Skeletal muscle tissue (tissue), 4 donors: ENCODE measurements around the gene CCDC187. TPM values are rescaled to one million over a fixed set of nuclear protein-coding genes. Genes with fewer than 3 reads are reported as not detected.

Experiments used
- H3K27ac ChIP-seq: one replicate; pipeline ENCODE4 v1.7.0; 2013; ENCODE audit warnings: mild to moderate bottlenecking, low read depth, low read length, inconsistent platforms
- H3K27me3 ChIP-seq, 3 donors: one replicate each; pipeline ENCODE4 v1.7.0; 2013; ENCODE audit warnings: low read length in 3 of 3; ENCODE audit not compliant: control insufficient read depth in 3 of 3, insufficient read depth in 3 of 3
- H3K36me3 ChIP-seq, 3 donors: one replicate each; pipeline ENCODE4 v1.7.0; 2013; ENCODE audit warnings: low read length in 3 of 3; ENCODE audit not compliant: control insufficient read depth in 3 of 3, insufficient read depth in 3 of 3
- H3K4me1 ChIP-seq, 3 donors: one replicate each; pipeline ENCODE4 v1.7.0; 2013; ENCODE audit warnings: low read length in 3 of 3, mild to moderate bottlenecking in 3 of 3; ENCODE audit not compliant: control insufficient read depth in 3 of 3, insufficient read depth in 3 of 3
- H3K4me3 ChIP-seq, 3 donors: one replicate each; pipeline ENCODE4 v1.7.0; 2013; ENCODE audit warnings: low read length in 3 of 3
- H3K9ac ChIP-seq, 3 donors: one replicate each; pipeline ENCODE4 v1.7.0; 2013; ENCODE audit warnings: low read length in 3 of 3, mild to moderate bottlenecking in 3 of 3, moderate library complexity in 2 of 3, low read depth in 1 of 3
- H3K9me3 ChIP-seq, 3 donors: one replicate each; pipeline ENCODE4 v1.7.0; 2013; ENCODE audit warnings: low read length in 3 of 3; ENCODE audit not compliant: control insufficient read depth in 3 of 3
- total RNA-seq: library from RNA; depleted of rRNA; stranded (reverse); fragments of >200 nt; gene quantifications from one replicate; pipeline ENCODE4 v1.2.3, GENCODE V29; 2014
- donor health status: Osteomylitis.

Gene CCDC187
- total RNA-seq, 1 donor from 2014 or later: under 0.01 TPM

GRCh38 chr9:136334541-136334940 is 30.6 kb upstream of the CCDC187 start:
- Histone ChIP-seq H3K4me3 (no peak overlapping the region), H3K4me1 (no peaks in the 10 kb centered on the region), H3K9me3 (no peaks in the 10 kb centered on the region), H3K27me3 (peaks cover 0 to 16% (median 0%) of the 10 kb centered on the region in 3 donors), H3K9ac (no peak overlapping the region), H3K36me3 (no peaks in the 10 kb centered on the region), H3K27ac (no peak overlapping the region)

DNA sequence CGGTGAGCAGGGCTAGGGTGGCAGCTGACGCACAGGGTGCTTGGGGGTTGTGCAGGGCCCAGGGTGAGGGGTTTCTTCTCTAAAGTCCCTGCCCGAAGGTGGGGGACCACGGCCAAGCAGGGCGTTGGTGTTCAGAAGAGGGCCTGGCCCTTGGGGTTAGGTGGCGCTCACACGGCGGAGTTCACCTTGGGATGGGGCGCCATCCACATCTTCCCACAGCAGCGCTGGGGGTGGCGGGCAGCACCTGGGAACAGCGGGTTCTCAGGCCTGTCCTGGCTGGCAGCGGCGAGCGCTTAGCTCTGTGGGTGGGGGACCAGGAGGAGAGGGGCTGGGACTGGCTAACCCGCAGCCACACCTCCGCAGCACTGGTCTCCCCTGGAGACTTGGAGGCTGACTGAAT is 29.6 kb upstream of the CCDC187 start:
- no peaks in the 10 kb centered on the region for H3K36me3 ChIP-seq
- H3K27me3 ChIP-seq: peaks cover 0 to 22% (median 7%) of the 10 kb centered on the region in 3 donors
- no peaks in the 10 kb centered on the region for H3K9me3 ChIP-seq
- H3K9ac ChIP-seq: no peak overlapping the region
- H3K4me3 ChIP-seq: no peak overlapping the region
- peaks cover 6 to 9% (median 6%) of the 10 kb centered on the region in 3 donors for H3K4me1 ChIP-seq
- no peak overlapping the region for H3K27ac ChIP-seq

DNA sequence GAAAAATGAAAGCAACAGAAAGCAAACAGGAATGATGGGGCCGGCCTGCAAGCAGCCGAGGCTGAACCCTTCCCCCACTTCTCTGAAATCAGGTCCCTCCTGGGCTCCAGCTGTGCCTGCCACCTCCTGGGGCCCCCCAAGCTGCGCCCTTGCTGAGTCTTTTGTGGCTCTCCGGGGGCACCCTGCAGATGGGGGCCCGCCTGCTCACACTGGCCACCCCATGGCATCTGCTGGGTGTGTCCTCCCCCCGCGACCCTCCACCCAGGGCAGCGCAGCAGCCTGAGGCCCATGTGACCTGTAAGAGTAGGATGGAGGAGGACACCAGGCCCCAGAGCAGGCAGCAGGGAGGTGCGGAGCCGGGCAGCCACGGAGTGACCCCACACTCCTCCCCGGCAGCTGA is 29.2 kb upstream of the CCDC187 start:
- no peak overlapping the region for H3K9ac ChIP-seq
- peaks cover 3 to 26% (median 12%) of the 10 kb centered on the region in 3 donors for H3K27me3 ChIP-seq
- H3K36me3 ChIP-seq: no peaks in the 10 kb centered on the region
- H3K4me1 ChIP-seq: peaks cover 10 to 13% (median 11%) of the 10 kb centered on the region in 3 donors
- H3K27ac ChIP-seq: no peak overlapping the region
- no peak overlapping the region for H3K4me3 ChIP-seq
- no peaks in the 10 kb centered on the region for H3K9me3 ChIP-seq

GRCh38 chr9:136332482-136332983 is 28.6 kb upstream of the CCDC187 start:
- Histone ChIP-seq H3K9ac (no peak overlapping the region), H3K27me3 (peaks cover 5 to 23% (median 13%) of the 10 kb centered on the region in 3 donors), H3K36me3 (no peaks in the 10 kb centered on the region), H3K4me3 (no peak overlapping the region), H3K27ac (no peak overlapping the region), H3K9me3 (no peaks in the 10 kb centered on the region), H3K4me1 (peaks cover 12 to 15% (median 13%) of the 10 kb centered on the region in 3 donors)

DNA sequence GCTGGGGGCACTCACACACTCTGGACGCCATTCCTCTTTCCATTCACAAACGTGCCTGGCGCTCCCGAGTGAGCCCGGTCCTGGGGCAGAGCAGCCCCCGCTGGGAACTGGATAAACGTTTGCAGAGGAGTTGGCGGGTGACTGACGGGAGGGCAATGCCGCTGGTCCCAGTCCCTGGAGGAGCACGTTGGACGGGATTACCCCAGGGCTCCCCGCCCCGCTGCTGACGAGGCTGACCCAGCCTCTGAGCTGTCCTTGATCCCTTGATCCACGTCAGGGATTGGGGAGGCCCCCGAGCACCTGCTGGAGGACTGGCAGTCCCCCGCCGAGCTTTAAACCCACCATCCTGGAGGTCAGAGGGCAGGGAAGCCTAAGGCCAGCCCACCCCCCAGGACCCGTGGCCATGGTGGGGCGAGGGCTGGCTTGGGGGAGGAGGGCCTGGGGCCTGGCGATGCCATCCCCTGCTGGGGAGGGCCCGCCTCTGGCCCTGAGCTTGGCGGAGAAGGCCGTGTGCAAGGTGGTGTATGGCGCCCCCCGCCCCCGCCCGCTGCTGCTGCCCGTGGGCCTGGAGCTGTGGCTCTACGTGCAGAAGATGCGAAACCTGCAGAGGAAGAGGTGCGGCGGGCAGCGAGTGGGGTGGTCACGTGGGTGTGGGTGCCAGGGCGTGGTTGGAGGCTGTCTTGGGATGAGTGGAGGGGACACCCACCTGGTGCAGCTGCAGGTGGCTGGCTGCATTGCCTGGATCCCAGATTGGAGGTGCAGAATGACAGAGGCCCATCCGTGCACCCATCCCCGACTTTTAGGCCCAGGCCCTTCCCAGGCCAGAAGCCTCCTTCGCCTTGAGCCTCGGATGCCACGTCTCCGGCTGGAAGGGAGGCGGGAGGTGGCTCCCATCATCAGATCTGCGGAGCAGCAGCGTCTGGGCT is 27.9 kb upstream of the CCDC187 start:
- Histone ChIP-seq H3K9ac (no peak overlapping the region), H3K4me3 (no peak overlapping the region), H3K27ac (no peak overlapping the region), H3K27me3 (peaks cover 5 to 20% (median 13%) of the 10 kb centered on the region in 3 donors), H3K9me3 (no peaks in the 10 kb centered on the region), H3K4me1 (peaks cover 15 to 17% (median 16%) of the 10 kb centered on the region in 3 donors), H3K36me3 (no peaks in the 10 kb centered on the region)

GRCh38 chr9:136331030-136331429 is 27.1 kb upstream of the CCDC187 start:
- H3K9ac ChIP-seq: no peak overlapping the region
- H3K4me3 ChIP-seq: no peak overlapping the region
- peaks cover 18 to 20% (median 19%) of the 10 kb centered on the region in 3 donors for H3K4me1 ChIP-seq
- no peaks in the 10 kb centered on the region for H3K36me3 ChIP-seq
- H3K27ac ChIP-seq: no peak overlapping the region
- no peaks in the 10 kb centered on the region for H3K9me3 ChIP-seq
- peaks cover 5 to 28% (median 14%) of the 10 kb centered on the region in 3 donors for H3K27me3 ChIP-seq

DNA sequence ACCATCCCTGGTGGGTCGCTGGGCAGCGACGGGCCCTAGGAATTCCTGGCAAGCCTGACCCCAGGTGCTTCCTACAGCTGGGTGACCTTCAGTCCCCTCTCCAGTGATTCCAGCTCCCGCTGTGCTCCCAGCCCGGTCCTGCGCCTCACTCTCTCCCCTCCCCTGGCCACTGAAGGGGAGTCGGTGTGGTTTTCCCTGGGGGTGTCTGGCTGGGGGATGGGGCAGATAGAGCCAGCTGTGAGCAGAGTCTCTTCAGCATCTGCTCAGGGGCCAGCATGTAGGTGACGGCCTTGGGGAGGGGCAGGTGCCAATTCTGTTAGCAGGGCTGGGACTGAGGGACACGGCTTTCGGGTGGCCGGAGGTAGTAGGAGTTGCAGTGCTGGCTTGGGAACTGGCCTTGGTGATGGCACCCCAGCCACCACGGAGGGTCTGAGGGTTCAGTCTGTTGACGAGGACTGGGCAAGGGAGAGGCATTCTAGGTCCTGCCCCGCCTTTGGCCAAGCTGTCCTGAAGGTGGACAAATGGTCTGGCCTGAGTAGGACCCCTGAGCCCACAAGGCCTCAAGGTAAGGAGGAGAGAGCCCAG is 26.6 kb upstream of the CCDC187 start:
- Histone ChIP-seq H3K36me3 (no peaks in the 10 kb centered on the region), H3K9me3 (no peaks in the 10 kb centered on the region), H3K27ac (no peak overlapping the region), H3K4me3 (no peak overlapping the region), H3K4me1 (peaks cover 18 to 20% (median 19%) of the 10 kb centered on the region in 3 donors), H3K27me3 (peaks cover 8 to 30% (median 18%) of the 10 kb centered on the region in 3 donors), H3K9ac (no peak overlapping the region)

- H3K9ac ChIP-seq: no peak overlapping the region
- H3K9me3 ChIP-seq: no peaks in the 10 kb centered on the region
- H3K4me3 ChIP-seq: no peak overlapping the region
- no peaks in the 10 kb centered on the region for H3K36me3 ChIP-seq
- no peak overlapping the region for H3K27ac ChIP-seq
- H3K27me3 ChIP-seq: peaks cover 11 to 34% (median 24%) of the 10 kb centered on the region in 3 donors
- peaks cover 18 to 20% (median 19%) of the 10 kb centered on the region in 3 donors for H3K4me1 ChIP-seq
Measured at GRCh38 chr9:136329636-136330405, 25.9 kb upstream of the CCDC187 start.

DNA sequence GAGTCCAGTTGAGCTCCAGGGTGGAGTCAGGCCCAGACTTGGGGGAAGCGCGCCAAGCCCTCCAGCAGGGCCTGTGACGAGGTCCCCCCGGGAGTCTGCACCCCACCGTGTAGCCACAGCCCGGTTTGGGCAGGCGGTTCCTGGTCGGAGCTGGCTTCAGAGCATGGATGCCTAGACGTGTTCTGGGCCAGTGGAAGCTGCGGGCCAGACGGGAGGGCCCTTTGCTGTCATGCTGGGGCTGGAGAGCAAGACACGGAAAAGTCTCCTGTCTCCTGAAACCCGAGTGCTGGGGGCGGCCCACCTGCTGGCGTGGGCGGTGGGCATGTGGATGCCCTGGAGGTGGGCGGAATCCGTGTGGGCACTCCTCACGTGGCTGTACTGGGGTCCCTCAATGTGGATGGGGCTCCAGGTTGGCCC is 25.3 kb upstream of the CCDC187 start:
- H3K4me1 ChIP-seq: peaks cover 18 to 20% (median 19%) of the 10 kb centered on the region in 3 donors
- H3K9ac ChIP-seq: peak overlapping the region in 1 of 3 donors; percentile 66
- H3K27ac ChIP-seq: no peak overlapping the region
- H3K4me3 ChIP-seq: no peak overlapping the region
- peaks cover 12 to 39% (median 24%) of the 10 kb centered on the region in 3 donors for H3K27me3 ChIP-seq
- no peaks in the 10 kb centered on the region for H3K36me3 ChIP-seq
- no peaks in the 10 kb centered on the region for H3K9me3 ChIP-seq
